Neural progenitor cell (in vitro differentiated cells): ENCODE data around the gene EP400. TPM values are rescaled to one million over a fixed set of nuclear protein-coding genes. Genes with fewer than 3 reads are reported as not detected.

Source experiments
- DNase-seq: peaks from one replicate; pipeline ENCODE4 v3.0.0-alpha.2; 2016; ENCODE audit warnings: low spot score
- H2AFZ ChIP-seq: fragments of 200-600 bp; sonication (generic); replicated peaks from 2 replicates; pipeline ENCODE4 v1.6.1; 2016; ENCODE audit warnings: antibody characterized with exemption
- H3F3A ChIP-seq: fragments of 200-600 bp; sonication (generic); 2 replicates; pipeline ENCODE4 v1.6.1; 2016; ENCODE audit warnings: antibody characterized with exemption, low read depth
- H3K27ac ChIP-seq: fragments of 200-600 bp; sonication (generic); 2 replicates; pipeline ENCODE4 v1.5.1; 2016; ENCODE audit warnings: mild to moderate bottlenecking
- H3K27me3 ChIP-seq: fragments of 200-600 bp; sonication (generic); 2 replicates; pipeline ENCODE4 v1.6.1; 2016; ENCODE audit warnings: mild to moderate bottlenecking, moderate library complexity
- H3K36me3 ChIP-seq: fragments of 200-600 bp; sonication (generic); 2 replicates; pipeline ENCODE4 v1.5.1; 2016
- H3K4me1 ChIP-seq: fragments of 200-600 bp; sonication (generic); 2 replicates; pipeline ENCODE4 v1.6.1; 2016; ENCODE audit warnings: mixed run types
- H3K4me2 ChIP-seq: fragments of 200-600 bp; sonication (generic); 2 replicates; pipeline ENCODE4 v1.6.1; 2016
- H3K4me3 ChIP-seq: fragments of 200-600 bp; sonication (generic); 2 replicates; pipeline ENCODE4 v1.5.1; 2016
- H3K79me2 ChIP-seq: fragments of 200-600 bp; sonication (generic); 2 replicates; pipeline ENCODE4 v1.6.1; 2016; ENCODE audit warnings: low read depth
- H3K9ac ChIP-seq: fragments of 200-600 bp; sonication (generic); 2 replicates; pipeline ENCODE4 v1.6.1; 2016
- H3K9me3 ChIP-seq: fragments of 200-600 bp; sonication (generic); 2 replicates; pipeline ENCODE4 v1.5.1; 2016; ENCODE audit warnings: low read depth
- H4K20me1 ChIP-seq: fragments of 200-600 bp; sonication (generic); 2 replicates; pipeline ENCODE4 v1.6.1; 2016; ENCODE audit warnings: low read depth
- H3K27ac Mint-ChIP-seq: 3 replicates; pipeline ENCODE4 v1.8.0; 2021; ENCODE audit warnings: mixed read lengths
- H3K27me3 Mint-ChIP-seq: 2 replicates; pipeline ENCODE4 v1.8.0; 2022; ENCODE audit warnings: low read depth, mild to moderate bottlenecking, inconsistent platforms, moderate library complexity, mixed read lengths; ENCODE audit not compliant: insufficient read depth
- H3K36me3 Mint-ChIP-seq: 3 replicates; pipeline ENCODE4 v1.8.0; 2021; ENCODE audit warnings: mixed read lengths
- H3K4me1 Mint-ChIP-seq: 3 replicates; pipeline ENCODE4 v1.8.0; 2021; ENCODE audit warnings: mixed read lengths
- H3K4me3 Mint-ChIP-seq: 3 replicates; pipeline ENCODE4 v1.8.0; 2021; ENCODE audit warnings: mild to moderate bottlenecking, moderate library complexity, mixed read lengths
- H3K9me3 Mint-ChIP-seq: 3 replicates; pipeline ENCODE4 v1.8.0; 2020; ENCODE audit warnings: mixed read lengths
- EZH2 ChIP-seq: fragments of 200-600 bp; sonication (generic); IDR thresholded peaks from 2 replicates; pipeline ENCODE4 v1.6.1; 2017; ENCODE audit warnings: antibody characterized with exemption, mild to moderate bottlenecking, moderate library complexity
- EZH2phosphoT487 ChIP-seq: fragments of 200-600 bp; sonication (generic); IDR thresholded peaks from 2 replicates; pipeline ENCODE4 v1.6.1; 2017; ENCODE audit warnings: antibody characterized with exemption
- total RNA-seq: library from RNA; depleted of rRNA; stranded (reverse); fragments of >200 nt; gene quantifications from 2 replicates; pipeline ENCODE4 v1.2.3, GENCODE V29; 2015; ENCODE audit warnings: low replicate concordance
- TF ChIP-seq, protein P1 (sequence below): fragments of 200-600 bp; sonication (generic); IDR thresholded peaks from 2 replicates; pipeline ENCODE4 v1.5.1; 2017; ENCODE audit warnings: antibody characterized with exemption, mild to moderate bottlenecking

Gene EP400
- total RNA-seq, 1 donor from 2014 or later = 16.3 TPM

- Histone ChIP-seq H3K4me3 (no peak overlapping the region), H3K4me2 (no peak overlapping the region), H3K27ac (no peak overlapping the region), H3K4me1 (no peaks in the 10 kb centered on the region), H2AFZ (no peak overlapping the region), H3K36me3 (no peaks in the 10 kb centered on the region), H3F3A (peaks cover 15% of the 10 kb centered on the region), H3K79me2 (peaks cover 19% of the 10 kb centered on the region), H3K9ac (no peak overlapping the region), H3K27me3 (no peaks in the 10 kb centered on the region), H4K20me1 (peaks cover 10% of the 10 kb centered on the region), H3K9me3 (no peaks in the 10 kb centered on the region)
- Mint-ChIP-seq H3K4me1 (peaks cover 8% of the 10 kb centered on the region), H3K27me3 (no peaks in the 10 kb centered on the region), H3K36me3 (peaks cover 14% of the 10 kb centered on the region), H3K27ac (no peak overlapping the region), H3K9me3 (no peaks in the 10 kb centered on the region), H3K4me3 (no peak overlapping the region)
- no peak for DNase-seq
- TF ChIP-seq EZH2phosphoT487 = no peak
- TF ChIP-seq, protein P1, sequence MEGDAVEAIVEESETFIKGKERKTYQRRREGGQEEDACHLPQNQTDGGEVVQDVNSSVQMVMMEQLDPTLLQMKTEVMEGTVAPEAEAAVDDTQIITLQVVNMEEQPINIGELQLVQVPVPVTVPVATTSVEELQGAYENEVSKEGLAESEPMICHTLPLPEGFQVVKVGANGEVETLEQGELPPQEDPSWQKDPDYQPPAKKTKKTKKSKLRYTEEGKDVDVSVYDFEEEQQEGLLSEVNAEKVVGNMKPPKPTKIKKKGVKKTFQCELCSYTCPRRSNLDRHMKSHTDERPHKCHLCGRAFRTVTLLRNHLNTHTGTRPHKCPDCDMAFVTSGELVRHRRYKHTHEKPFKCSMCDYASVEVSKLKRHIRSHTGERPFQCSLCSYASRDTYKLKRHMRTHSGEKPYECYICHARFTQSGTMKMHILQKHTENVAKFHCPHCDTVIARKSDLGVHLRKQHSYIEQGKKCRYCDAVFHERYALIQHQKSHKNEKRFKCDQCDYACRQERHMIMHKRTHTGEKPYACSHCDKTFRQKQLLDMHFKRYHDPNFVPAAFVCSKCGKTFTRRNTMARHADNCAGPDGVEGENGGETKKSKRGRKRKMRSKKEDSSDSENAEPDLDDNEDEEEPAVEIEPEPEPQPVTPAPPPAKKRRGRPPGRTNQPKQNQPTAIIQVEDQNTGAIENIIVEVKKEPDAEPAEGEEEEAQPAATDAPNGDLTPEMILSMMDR = no peak
- TF ChIP-seq EZH2 = no peak
Observed at GRCh38 chr12:132003846-132004245, 54.1 kb downstream of the EP400 start.

DNA sequence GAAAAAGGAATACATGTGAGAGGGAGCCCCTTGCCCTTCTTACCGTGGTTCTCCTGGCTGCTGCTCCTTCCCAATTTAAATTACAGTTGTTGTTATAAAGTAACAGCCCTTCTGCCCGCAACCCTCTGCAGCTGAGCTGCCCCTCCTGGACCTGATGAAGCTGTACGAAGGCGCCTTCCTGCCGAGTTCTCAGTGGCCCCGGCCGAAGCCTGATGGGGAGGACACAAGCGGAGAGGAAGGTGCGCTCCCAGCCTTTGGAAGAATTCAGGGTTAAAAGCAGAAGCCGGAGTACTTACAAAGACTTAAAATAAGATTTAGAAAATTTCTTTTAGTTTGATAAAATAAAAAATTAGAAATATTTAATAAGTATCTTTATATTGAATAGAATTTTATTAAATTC lies 55.2 kb downstream of the EP400 start:
- no peaks in the 10 kb centered on the region for H3K9me3 ChIP-seq
- no peaks in the 10 kb centered on the region for H3K27me3 ChIP-seq
- peaks cover 15% of the 10 kb centered on the region for H3K79me2 ChIP-seq
- DNase-seq = no peak
- peaks cover 10% of the 10 kb centered on the region for H4K20me1 ChIP-seq
- Mint-ChIP-seq H3K27me3 (no peaks in the 10 kb centered on the region), H3K36me3 (peaks cover 14% of the 10 kb centered on the region), H3K27ac (no peak overlapping the region), H3K4me3 (no peak overlapping the region), H3K4me1 (peaks cover 8% of the 10 kb centered on the region), H3K9me3 (no peaks in the 10 kb centered on the region)
- H2AFZ ChIP-seq = no peak overlapping the region
- H3K4me1 ChIP-seq = no peaks in the 10 kb centered on the region
- H3K4me2 ChIP-seq = no peak overlapping the region
- H3F3A ChIP-seq = peaks cover 14% of the 10 kb centered on the region
- TF ChIP-seq EZH2phosphoT487 = no peak
- TF ChIP-seq, protein P1 = no peak
- TF ChIP-seq EZH2 = no peak
- H3K9ac ChIP-seq = no peak overlapping the region
- no peaks in the 10 kb centered on the region for H3K36me3 ChIP-seq
- no peak overlapping the region for H3K4me3 ChIP-seq
- H3K27ac ChIP-seq = no peak overlapping the region

DNA sequence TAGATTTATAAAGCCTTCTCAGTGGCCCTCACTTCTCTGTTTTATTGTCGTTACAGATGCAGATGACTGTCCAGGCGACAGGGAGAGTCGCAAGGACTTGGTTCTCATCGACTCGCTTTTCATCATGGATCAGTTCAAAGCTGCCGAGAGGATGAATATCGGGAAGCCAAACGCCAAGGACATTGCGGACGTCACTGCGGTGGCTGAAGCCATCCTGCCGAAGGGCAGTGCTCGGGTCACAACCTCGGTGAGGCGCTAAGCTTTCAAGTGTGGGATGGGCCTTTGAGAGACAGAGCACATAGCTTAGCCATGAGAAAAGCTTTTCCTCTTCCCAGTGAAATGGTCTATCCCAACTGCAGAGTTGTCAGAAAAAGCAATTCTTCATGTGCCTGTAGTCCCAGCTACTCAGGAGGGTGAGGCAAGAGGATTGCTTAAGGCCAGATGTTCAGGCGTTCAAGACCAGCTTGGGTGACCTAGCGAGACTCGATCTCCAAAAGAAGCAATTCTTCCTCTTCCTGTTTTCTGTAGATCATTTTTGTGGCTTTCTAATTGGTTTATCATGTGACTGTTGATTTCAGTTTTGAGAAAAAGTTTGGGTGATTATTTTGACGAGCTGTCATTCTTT lies 56.4 kb downstream of the EP400 start:
- peaks cover 2% of the 10 kb centered on the region for H3K4me1 Mint-ChIP-seq
- Histone ChIP-seq H3F3A (peaks cover 2% of the 10 kb centered on the region), H3K4me3 (no peak overlapping the region), H3K9ac (no peak overlapping the region), H3K27ac (no peak overlapping the region), H2AFZ (no peak overlapping the region), H3K27me3 (no peaks in the 10 kb centered on the region), H3K4me1 (no peaks in the 10 kb centered on the region), H3K36me3 (no peaks in the 10 kb centered on the region), H3K79me2 (peaks cover 15% of the 10 kb centered on the region), H3K9me3 (no peaks in the 10 kb centered on the region), H3K4me2 (no peak overlapping the region), H4K20me1 (peaks cover 10% of the 10 kb centered on the region)
- H3K4me3 Mint-ChIP-seq = no peak overlapping the region
- H3K36me3 Mint-ChIP-seq = peaks cover 16% of the 10 kb centered on the region
- no peaks in the 10 kb centered on the region for H3K9me3 Mint-ChIP-seq
- no peak for DNase-seq
- no peak overlapping the region for H3K27ac Mint-ChIP-seq
- no peaks in the 10 kb centered on the region for H3K27me3 Mint-ChIP-seq
- TF ChIP-seq, protein P1 = no peak
- TF ChIP-seq EZH2 = no peak
- TF ChIP-seq EZH2phosphoT487 = no peak
